Trophoblast cell (in vitro differentiated cells and primary cell): Measurements from ENCODE around the gene PPM1H.
"Not testable (repeated sequence)": the region's sequence is repeated elsewhere in the genome, so short reads cannot be mapped to it uniquely, and the experiment has no call there.

ENCODE experiments used
- DNase-seq, 2 donors: peaks; one replicate each; pipeline ENCODE4 v3.0.0-alpha.2; 2016
- H2AFZ ChIP-seq: 2 replicates; pipeline ENCODE4 v1.6.1; 2013; ENCODE audit warnings: low read length, moderate library complexity, mild to moderate bottlenecking; ENCODE audit not compliant: insufficient read depth, poor library complexity
- H2AK5ac ChIP-seq: 2 replicates; pipeline ENCODE4 v1.6.1; 2013; ENCODE audit warnings: mild to moderate bottlenecking, low read length
- H2BK120ac ChIP-seq: 2 replicates; pipeline ENCODE4 v1.6.1; 2013; ENCODE audit warnings: low read length, mild to moderate bottlenecking, moderate library complexity; ENCODE audit not compliant: insufficient read depth, poor library complexity
- H2BK12ac ChIP-seq: 2 replicates; pipeline ENCODE4 v1.6.1; 2013; ENCODE audit warnings: mild to moderate bottlenecking, low read length, moderate library complexity
- H2BK5ac ChIP-seq: 2 replicates; pipeline ENCODE4 v1.6.1; 2013; ENCODE audit warnings: low read length, low read depth, moderate library complexity, mild to moderate bottlenecking; ENCODE audit not compliant: poor library complexity
- H3K14ac ChIP-seq: 2 replicates; pipeline ENCODE4 v1.6.1; 2013; ENCODE audit warnings: mild to moderate bottlenecking, low read length
- H3K18ac ChIP-seq: 2 replicates; pipeline ENCODE4 v1.6.1; 2013; ENCODE audit warnings: mild to moderate bottlenecking, low read length
- H3K23ac ChIP-seq: 2 replicates; pipeline ENCODE4 v1.6.1; 2013; ENCODE audit warnings: low read length
- H3K27ac ChIP-seq: 2 replicates; pipeline ENCODE4 v1.5.1; 2013; ENCODE audit warnings: low read depth, mild to moderate bottlenecking, inconsistent platforms, low read length, moderate library complexity
- H3K27me3 ChIP-seq: 2 replicates; pipeline ENCODE4 v1.6.1; 2013; ENCODE audit warnings: inconsistent platforms, mild to moderate bottlenecking, low read length, moderate library complexity; ENCODE audit not compliant: insufficient read depth
- H3K36me3 ChIP-seq, 2 experiments: 1 replicate in 1 of 2; 2 replicates in 1 of 2; pipeline ENCODE4 v1.6.1; 2013; ENCODE audit warnings: low read length in 2 of 2, mild to moderate bottlenecking in 2 of 2, moderate library complexity in 1 of 2; ENCODE audit not compliant: insufficient read depth in 2 of 2, control insufficient read depth in 1 of 2
- H3K4ac ChIP-seq: 2 replicates; pipeline ENCODE4 v1.6.1; 2013; ENCODE audit warnings: low read depth, mild to moderate bottlenecking, low read length, moderate library complexity
- H3K4me1 ChIP-seq, 2 experiments: 1 replicate in 1 of 2; 2 replicates in 1 of 2; pipeline ENCODE4 v1.6.1; 2013; ENCODE audit warnings: low read length in 2 of 2, mild to moderate bottlenecking in 2 of 2, moderate library complexity in 1 of 2; ENCODE audit not compliant: insufficient read depth in 2 of 2, control insufficient read depth in 1 of 2
- H3K4me2 ChIP-seq: 2 replicates; pipeline ENCODE4 v1.6.1; 2013; ENCODE audit warnings: inconsistent platforms, mild to moderate bottlenecking, low read length, moderate library complexity
- H3K4me3 ChIP-seq: 2 replicates; pipeline ENCODE4 v1.5.1; 2013; ENCODE audit warnings: mild to moderate bottlenecking, low read depth, low read length, inconsistent platforms
- H3K79me1 ChIP-seq: one replicate; pipeline ENCODE4 v1.6.1; 2013; ENCODE audit warnings: low read length
- H3K79me2 ChIP-seq: 2 replicates; pipeline ENCODE4 v1.6.1; 2013; ENCODE audit warnings: low read length, mild to moderate bottlenecking; ENCODE audit not compliant: control insufficient read depth, insufficient read depth, poor library complexity
- H3K9ac ChIP-seq: 2 replicates; pipeline ENCODE4 v1.6.1; 2013; ENCODE audit warnings: mild to moderate bottlenecking, low read length
- H3K9me3 ChIP-seq: 2 replicates; pipeline ENCODE4 v1.6.1; 2013; ENCODE audit warnings: low read depth, mild to moderate bottlenecking, control low read depth, inconsistent platforms, low read length; ENCODE audit not compliant: insufficient read depth
- H4K12ac ChIP-seq: 2 replicates; pipeline ENCODE4 v1.6.1; 2013; ENCODE audit warnings: low read depth, mild to moderate bottlenecking, low read length, moderate library complexity
- H4K8ac ChIP-seq: 2 replicates; pipeline ENCODE4 v1.6.1; 2013; ENCODE audit warnings: low read depth, mild to moderate bottlenecking, low read length, moderate library complexity
- H4K91ac ChIP-seq: one replicate; pipeline ENCODE4 v1.6.1; 2013; ENCODE audit warnings: low read depth, mild to moderate bottlenecking, low read length, moderate library complexity
- WGBS: extraction: QIAGEN DNeasy Blood & Tissue Kit; methylation state at CpG from one replicate; pipeline ENCODE4 v1.1.7; 2013; ENCODE audit warnings: missing lambda C conversion rate; ENCODE audit not compliant: insufficient read length, insufficient coverage; ENCODE audit errors: extremely low coverage; 5-methylcytosine and 5-hydroxymethylcytosine counted together

The PPM1H gene

DNA sequence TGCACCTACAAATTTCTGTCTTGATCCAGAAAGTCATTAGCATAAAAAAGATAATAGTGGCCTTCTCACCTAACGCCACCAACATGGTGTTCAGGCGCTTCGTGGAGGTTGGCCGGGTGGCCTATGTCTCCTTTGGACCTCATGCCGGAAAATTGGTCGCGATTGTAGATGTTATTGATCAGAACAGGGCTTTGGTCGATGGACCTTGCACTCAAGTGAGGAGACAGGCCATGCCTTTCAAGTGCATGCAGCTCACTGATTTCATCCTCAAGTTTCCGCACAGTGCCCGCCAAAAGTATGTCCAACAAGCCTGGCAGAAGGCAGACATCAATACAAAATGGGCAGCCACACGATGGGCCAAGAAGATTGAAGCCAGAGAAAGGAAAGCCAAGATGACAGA is 30.3 kb upstream of the PPM1H start:
- not testable (repeated sequence) for H3K18ac ChIP-seq, H4K12ac ChIP-seq, H3K4me3 ChIP-seq, H3K4me1 ChIP-seq, H3K36me3 ChIP-seq, H4K8ac ChIP-seq, H2BK12ac ChIP-seq, H3K27me3 ChIP-seq, H2AK5ac ChIP-seq, H3K27ac ChIP-seq, H3K4me2 ChIP-seq, H3K14ac ChIP-seq, H2AFZ ChIP-seq, H3K79me1 ChIP-seq, H2BK120ac ChIP-seq, H3K9me3 ChIP-seq, H4K91ac ChIP-seq, H3K23ac ChIP-seq, DNase-seq, H3K79me2 ChIP-seq, H3K4ac ChIP-seq, H2BK5ac ChIP-seq, H3K9ac ChIP-seq
- no CpG with 5 or more reads among the region's 11 CpGs for WGBS

DNA sequence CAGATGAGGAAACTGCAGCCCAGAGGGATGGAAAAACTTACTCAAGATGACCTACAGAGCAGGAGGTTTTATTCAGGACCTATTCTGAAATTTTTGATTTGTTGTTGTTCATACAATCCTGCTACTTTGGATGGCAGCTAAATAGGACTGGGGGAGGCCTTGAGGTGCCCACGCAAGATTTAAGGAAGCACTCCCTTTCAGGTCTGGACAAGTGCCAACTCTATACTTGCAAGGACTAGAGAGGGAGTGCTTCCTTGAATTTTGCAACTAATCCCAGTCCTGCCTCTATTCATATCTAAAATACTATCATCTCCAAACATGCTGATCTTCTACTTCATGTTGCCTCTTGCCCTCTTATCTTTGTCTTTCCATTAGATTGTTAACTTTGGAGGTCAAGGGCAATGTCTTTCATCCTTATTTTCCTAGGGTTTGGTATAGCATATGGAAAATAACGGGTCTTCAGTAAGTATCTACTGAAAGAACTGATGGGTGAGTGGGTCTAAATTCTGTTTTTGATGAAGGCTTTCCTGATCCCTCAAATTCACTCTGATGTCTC is 28.6 kb upstream of the PPM1H start:
- Histone ChIP-seq H3K36me3 (no peaks in the 10 kb centered on the region), H4K12ac (no peak overlapping the region), H3K9ac (no peak overlapping the region), H3K79me1 (no peaks in the 10 kb centered on the region), H3K14ac (no peak overlapping the region), H3K18ac (no peak overlapping the region), H3K9me3 (no peaks in the 10 kb centered on the region), H2AFZ (no peak overlapping the region), H3K4me2 (no peak overlapping the region), H3K4me1 (no peaks in the 10 kb centered on the region), H2BK120ac (no peak overlapping the region), H4K91ac (no peak overlapping the region), H3K79me2 (no peaks in the 10 kb centered on the region), H3K4ac (no peak overlapping the region), H2AK5ac (no peak overlapping the region), H4K8ac (no peak overlapping the region), H2BK12ac (no peak overlapping the region), H2BK5ac (no peak overlapping the region), H3K4me3 (no peak overlapping the region), H3K27ac (no peak overlapping the region), H3K23ac (no peak overlapping the region), H3K27me3 (no peaks in the 10 kb centered on the region)
- WGBS = no CpG with 5 or more reads among the region's 2 CpGs
- no peak for DNase-seq

DNA sequence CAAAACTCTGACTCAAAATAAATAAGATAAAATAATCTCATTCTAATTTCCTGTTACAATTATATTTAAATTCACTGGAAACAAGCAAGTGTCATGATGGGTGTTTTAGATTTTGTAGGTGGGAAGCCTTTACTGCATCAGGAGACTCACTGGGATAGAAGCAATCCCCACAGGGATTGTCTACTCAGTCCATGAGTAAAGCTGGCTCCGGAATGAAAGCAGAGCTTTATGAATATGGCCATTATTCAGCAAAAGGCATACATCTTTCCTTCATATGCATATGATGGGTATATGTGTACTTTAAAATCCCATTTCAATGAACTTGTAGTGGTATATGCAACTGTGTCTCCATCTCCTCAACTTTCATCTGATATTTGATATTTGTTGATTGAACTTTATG is 25.4 kb upstream of the PPM1H start:
- Histone ChIP-seq H3K23ac (no peak overlapping the region), H2BK120ac (no peak overlapping the region), H3K79me2 (no peaks in the 10 kb centered on the region), H3K4me2 (no peak overlapping the region), H3K9ac (no peak overlapping the region), H3K27ac (no peak overlapping the region), H2AK5ac (no peak overlapping the region), H4K8ac (no peak overlapping the region), H4K12ac (no peak overlapping the region), H2BK12ac (no peak overlapping the region), H3K14ac (no peak overlapping the region), H3K4me3 (no peak overlapping the region), H3K79me1 (no peaks in the 10 kb centered on the region), H3K27me3 (no peaks in the 10 kb centered on the region), H3K9me3 (no peaks in the 10 kb centered on the region), H2BK5ac (no peak overlapping the region), H3K4ac (no peak overlapping the region), H2AFZ (no peak overlapping the region), H3K36me3 (no peaks in the 10 kb centered on the region), H3K4me1 (no peaks in the 10 kb centered on the region), H3K18ac (no peak overlapping the region), H4K91ac (no peak overlapping the region)
- WGBS = no CpG with 5 or more reads among the region's 1 CpG
- DNase-seq = no peak

DNA sequence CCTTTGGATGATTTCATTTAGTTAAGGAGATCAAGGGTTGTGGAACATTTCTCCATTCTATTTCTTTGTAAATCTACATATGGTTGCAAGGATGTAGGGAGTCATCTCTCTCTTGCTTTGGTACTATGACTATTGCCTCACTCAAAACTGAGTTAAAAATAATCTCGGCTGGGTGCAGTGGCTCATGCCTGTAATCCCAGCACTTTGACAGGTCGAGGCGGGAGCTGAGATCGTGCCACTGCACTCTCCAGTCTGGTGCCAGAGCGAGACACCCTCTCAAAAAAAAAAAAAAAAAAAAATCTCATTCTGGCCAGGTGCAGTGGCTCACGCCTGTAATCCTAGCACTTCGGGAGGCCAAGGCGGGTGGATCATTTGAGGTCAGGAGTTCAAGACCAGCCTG is 24.8 kb upstream of the PPM1H start:
- no peak for DNase-seq
- Histone ChIP-seq H3K27ac (no peak overlapping the region), H3K23ac (no peak overlapping the region), H3K79me1 (no peaks in the 10 kb centered on the region), H2BK120ac (no peak overlapping the region), H4K12ac (no peak overlapping the region), H3K9me3 (no peaks in the 10 kb centered on the region), H3K4me3 (no peak overlapping the region), H3K4ac (no peak overlapping the region), H4K91ac (no peak overlapping the region), H2BK12ac (no peak overlapping the region), H3K4me2 (no peak overlapping the region), H2AK5ac (no peak overlapping the region), H3K27me3 (no peaks in the 10 kb centered on the region), H3K14ac (no peak overlapping the region), H4K8ac (no peak overlapping the region), H3K9ac (no peak overlapping the region), H3K18ac (no peak overlapping the region), H3K4me1 (no peaks in the 10 kb centered on the region), H2AFZ (no peak overlapping the region), H3K79me2 (no peaks in the 10 kb centered on the region), H2BK5ac (no peak overlapping the region), H3K36me3 (no peaks in the 10 kb centered on the region)
- no CpG with 5 or more reads among the region's 8 CpGs for WGBS
